ENCODE measurements around the gene COL6A1. TPM values are rescaled to one million over a fixed set of nuclear protein-coding genes. Genes with fewer than 3 reads are reported as not detected.

The COL6A1 gene
- total RNA-seq, 2 experiments from 2014 or later, result not detected

GRCh38 chr21:46008893-46009621, 27.5 kb downstream of the COL6A1 start:
- no peak overlapping the region for H3K4me2 ChIP-seq (ENCODE audit: low read length)
- intact Hi-C loops (cut with micrococcal nuclease; ENCODE audit: unreplicated experiment), result no loop called here

GRCh38 chr21:46009951-46010705, 28.6 kb downstream of the COL6A1 start:
- no peak overlapping the region for H3K4me2 ChIP-seq (ENCODE audit: low read length)
- H3K79me2 ChIP-seq (ENCODE audit: insufficient read depth, low read depth, low read length), result no peaks in the 10 kb centered on the region
- TF ChIP-seq EZH2phosphoT487 (IDR thresholded peaks at IDR 0.05; ENCODE audit: borderline replicate concordance, low read depth, low read length), result no peak
- no peak for TF ChIP-seq CTCF (conservative IDR thresholded peaks at IDR 0.05; ENCODE audit: low read length)
- H3K27ac ChIP-seq (ENCODE audit: low read depth, low read length, poor library complexity, severe bottlenecking), result no peak overlapping the region
- no peak for DNase-seq (ENCODE audit: low spot score)
- no TSS peak for BruUV-seq (replicated peaks)
- H3K4me1 ChIP-seq (ENCODE audit: insufficient read depth, low read length, poor library complexity, severe bottlenecking), result no peaks in the 10 kb centered on the region
- ChIA-PET POLR2A (no interaction called here), CTCF (ENCODE audit: unreplicated experiment) (no interaction called here)
- H3K36me3 ChIP-seq (ENCODE audit: insufficient read depth, low read length), result no peaks in the 10 kb centered on the region
- no peaks in the 10 kb centered on the region for H3K9me2 ChIP-seq (ENCODE audit: insufficient read depth, low read length)
- H2AFZ ChIP-seq (ENCODE audit: low read length), result no peak overlapping the region
- H3K4me3 ChIP-seq (ENCODE audit: low read depth, low read length, poor library complexity, severe bottlenecking), result no peak overlapping the region
- H4K20me1 ChIP-seq (ENCODE audit: insufficient read depth, low read length), result no peaks in the 10 kb centered on the region
- intact Hi-C loops (cut with micrococcal nuclease; ENCODE audit: unreplicated experiment), result no loop called here
- H3K9me3 ChIP-seq (ENCODE audit: low read length), result no peaks in the 10 kb centered on the region

More at GRCh38 chr21:46008893-46009621, 27.5 kb downstream of the COL6A1 start:
- no peak for TF ChIP-seq CTCF (conservative IDR thresholded peaks at IDR 0.05; ENCODE audit: low read length)
- no peak for TF ChIP-seq EZH2phosphoT487 (IDR thresholded peaks at IDR 0.05; ENCODE audit: borderline replicate concordance, low read depth, low read length)
- BruUV-seq (replicated peaks), result no TSS peak
- H2AFZ ChIP-seq (ENCODE audit: low read length), result no peak overlapping the region
- DNase-seq (ENCODE audit: low spot score), result no peak
- ChIA-PET POLR2A (no interaction called here), CTCF (ENCODE audit: unreplicated experiment) (no interaction called here)
- H3K79me2 ChIP-seq (ENCODE audit: insufficient read depth, low read depth, low read length), result no peaks in the 10 kb centered on the region
- H3K4me1 ChIP-seq (ENCODE audit: insufficient read depth, low read length, poor library complexity, severe bottlenecking), result no peaks in the 10 kb centered on the region
- H3K4me3 ChIP-seq (ENCODE audit: low read depth, low read length, poor library complexity, severe bottlenecking), result no peak overlapping the region
- no peaks in the 10 kb centered on the region for H4K20me1 ChIP-seq (ENCODE audit: insufficient read depth, low read length)
- no peak overlapping the region for H3K27ac ChIP-seq (ENCODE audit: low read depth, low read length, poor library complexity, severe bottlenecking)
- no peaks in the 10 kb centered on the region for H3K9me2 ChIP-seq (ENCODE audit: insufficient read depth, low read length)
- H3K36me3 ChIP-seq (ENCODE audit: insufficient read depth, low read length), result no peaks in the 10 kb centered on the region
- no peaks in the 10 kb centered on the region for H3K9me3 ChIP-seq (ENCODE audit: low read length)
